ENCODE measurements around the gene RASAL1. TPM values are rescaled to one million over a fixed set of nuclear protein-coding genes. Genes with fewer than 3 reads are reported as not detected.
A peak's percentile ranks its signal among the peaks of the same experiment; 100 is the strongest.

The RASAL1 gene
- total RNA-seq, 1 donor from 2014 or later, result 0.21 TPM

DNA sequence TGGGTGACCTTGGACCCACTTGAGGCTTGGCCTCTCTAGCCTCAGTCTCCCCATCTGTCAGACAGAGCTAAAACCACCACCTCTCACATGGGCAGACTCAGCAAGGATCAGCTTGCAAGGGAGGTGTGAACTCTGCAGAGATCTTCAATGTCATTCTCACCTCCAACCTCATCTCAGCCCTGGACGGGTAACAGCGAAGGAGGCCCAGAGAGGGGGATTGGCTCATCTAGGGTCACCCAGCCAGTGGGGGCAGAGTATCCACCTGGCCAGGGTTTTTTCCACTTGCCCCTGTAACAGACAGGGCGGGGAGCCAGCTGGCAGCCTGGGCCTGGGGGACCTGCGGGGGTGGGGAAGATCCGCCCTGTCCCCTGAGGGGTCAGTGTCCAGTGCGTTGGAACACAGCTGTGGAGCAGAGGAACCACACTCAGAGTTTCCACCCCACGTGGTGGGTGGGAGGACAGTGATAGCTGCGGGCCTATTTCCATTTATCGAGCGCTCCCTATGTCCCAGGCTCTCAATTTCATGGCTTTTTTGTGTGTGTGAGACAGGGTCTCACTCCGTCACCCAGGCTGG lies 51.6 kb downstream of the RASAL1 start:
- Mint-ChIP-seq H3K4me1 (ENCODE audit: unreplicated experiment) (peaks cover 38% of the 10 kb centered on the region), H3K4me3 (ENCODE audit: unreplicated experiment) (no peak overlapping the region), H3K9me3 (ENCODE audit: unreplicated experiment) (no peaks in the 10 kb centered on the region), H3K36me3 (ENCODE audit: low read depth, unreplicated experiment) (peaks cover 56% of the 10 kb centered on the region), H3K27me3 (ENCODE audit: unreplicated experiment) (peaks cover 28% of the 10 kb centered on the region), H3K27ac (ENCODE audit: unreplicated experiment) (no peak overlapping the region)
- TF ChIP-seq, protein P1, sequence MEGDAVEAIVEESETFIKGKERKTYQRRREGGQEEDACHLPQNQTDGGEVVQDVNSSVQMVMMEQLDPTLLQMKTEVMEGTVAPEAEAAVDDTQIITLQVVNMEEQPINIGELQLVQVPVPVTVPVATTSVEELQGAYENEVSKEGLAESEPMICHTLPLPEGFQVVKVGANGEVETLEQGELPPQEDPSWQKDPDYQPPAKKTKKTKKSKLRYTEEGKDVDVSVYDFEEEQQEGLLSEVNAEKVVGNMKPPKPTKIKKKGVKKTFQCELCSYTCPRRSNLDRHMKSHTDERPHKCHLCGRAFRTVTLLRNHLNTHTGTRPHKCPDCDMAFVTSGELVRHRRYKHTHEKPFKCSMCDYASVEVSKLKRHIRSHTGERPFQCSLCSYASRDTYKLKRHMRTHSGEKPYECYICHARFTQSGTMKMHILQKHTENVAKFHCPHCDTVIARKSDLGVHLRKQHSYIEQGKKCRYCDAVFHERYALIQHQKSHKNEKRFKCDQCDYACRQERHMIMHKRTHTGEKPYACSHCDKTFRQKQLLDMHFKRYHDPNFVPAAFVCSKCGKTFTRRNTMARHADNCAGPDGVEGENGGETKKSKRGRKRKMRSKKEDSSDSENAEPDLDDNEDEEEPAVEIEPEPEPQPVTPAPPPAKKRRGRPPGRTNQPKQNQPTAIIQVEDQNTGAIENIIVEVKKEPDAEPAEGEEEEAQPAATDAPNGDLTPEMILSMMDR (IDR thresholded peaks at IDR 0.05; ENCODE audit: unreplicated experiment), result no peak
- no peak for DNase-seq (ENCODE audit: low spot score)

- no peak for DNase-seq (ENCODE audit: low spot score)
- peaks cover 53% of the 10 kb centered on the region for H3K36me3 Mint-ChIP-seq (ENCODE audit: low read depth, unreplicated experiment)
- H3K9me3 Mint-ChIP-seq (ENCODE audit: unreplicated experiment), result no peaks in the 10 kb centered on the region
- H3K4me1 Mint-ChIP-seq (ENCODE audit: unreplicated experiment), result peaks cover 28% of the 10 kb centered on the region
- H3K27me3 Mint-ChIP-seq (ENCODE audit: unreplicated experiment), result peaks cover 27% of the 10 kb centered on the region
- no peak overlapping the region for H3K27ac Mint-ChIP-seq (ENCODE audit: unreplicated experiment)
- TF ChIP-seq, protein P1 (IDR thresholded peaks at IDR 0.05; ENCODE audit: unreplicated experiment), result no peak
- peak overlapping the region; percentile 3 for H3K4me3 Mint-ChIP-seq (ENCODE audit: unreplicated experiment)
These were observed 52.9 kb downstream of the RASAL1 start for GRCh38 chr12:113082486-113083148.

- H3K4me3 Mint-ChIP-seq (ENCODE audit: unreplicated experiment), result no peak overlapping the region
- TF ChIP-seq, protein P1 (IDR thresholded peaks at IDR 0.05; ENCODE audit: unreplicated experiment), result no peak
- peaks cover 27% of the 10 kb centered on the region for H3K27me3 Mint-ChIP-seq (ENCODE audit: unreplicated experiment)
- H3K27ac Mint-ChIP-seq (ENCODE audit: unreplicated experiment), result no peak overlapping the region
- no peaks in the 10 kb centered on the region for H3K9me3 Mint-ChIP-seq (ENCODE audit: unreplicated experiment)
- peaks cover 53% of the 10 kb centered on the region for H3K36me3 Mint-ChIP-seq (ENCODE audit: low read depth, unreplicated experiment)
- H3K4me1 Mint-ChIP-seq (ENCODE audit: unreplicated experiment), result peaks cover 23% of the 10 kb centered on the region
- DNase-seq (ENCODE audit: low spot score), result no peak
These were observed 53.7 kb downstream of the RASAL1 start for GRCh38 chr12:113081873-113082272.

- no peak overlapping the region for H3K4me3 Mint-ChIP-seq (ENCODE audit: unreplicated experiment)
- peaks cover 5% of the 10 kb centered on the region for H3K4me1 Mint-ChIP-seq (ENCODE audit: unreplicated experiment)
These were observed 57.7 kb downstream of the RASAL1 start for GRCh38 chr12:113077859-113078255.

More at GRCh38 chr12:113077859-113078255, 57.7 kb downstream of the RASAL1 start:
- Mint-ChIP-seq H3K9me3 (ENCODE audit: unreplicated experiment) (no peaks in the 10 kb centered on the region), H3K27ac (ENCODE audit: unreplicated experiment) (no peak overlapping the region), H3K27me3 (ENCODE audit: unreplicated experiment) (peaks cover 31% of the 10 kb centered on the region), H3K36me3 (ENCODE audit: low read depth, unreplicated experiment) (peaks cover 51% of the 10 kb centered on the region)
- no peak for DNase-seq (ENCODE audit: low spot score)
- TF ChIP-seq, protein P1 (IDR thresholded peaks at IDR 0.05; ENCODE audit: unreplicated experiment), result no peak

Measured in endothelial cell (in vitro differentiated cells).